Measurements from ENCODE around the gene EED.

The EED gene

GRCh38 chr11:86246293-86246675 is 1.7 kb downstream of the EED start:
- no peaks in the 10 kb centered on the region for H3K27me3 ChIP-seq (ENCODE audit: insufficient read depth, low read length)
- H2AFZ ChIP-seq (ENCODE audit: low read depth, low read length) = no peak overlapping the region
- H3K9me3 ChIP-seq (ENCODE audit: low read length) = no peaks in the 10 kb centered on the region
- peak overlapping the region; percentile 70 for H3K4me3 ChIP-seq (ENCODE audit: low read length)
- H3K36me3 ChIP-seq (ENCODE audit: insufficient read depth, low read length) = peaks cover 4% of the 10 kb centered on the region
- H3K4me1 ChIP-seq (ENCODE audit: insufficient read depth, low read length) = peaks cover 22% of the 10 kb centered on the region

- Histone ChIP-seq H3K36me3 (ENCODE audit: insufficient read depth, low read length) (peaks cover 11% of the 10 kb centered on the region), H3K4me1 (ENCODE audit: insufficient read depth, low read length) (peaks cover 22% of the 10 kb centered on the region), H3K9me3 (ENCODE audit: low read length) (no peaks in the 10 kb centered on the region), H3K27me3 (ENCODE audit: insufficient read depth, low read length) (no peaks in the 10 kb centered on the region), H2AFZ (ENCODE audit: low read depth, low read length) (no peak overlapping the region), H3K4me3 (ENCODE audit: low read length) (no peak overlapping the region)
These were observed 3.1 kb downstream of the EED start for GRCh38 chr11:86247608-86248007.

GRCh38 chr11:86248609-86249008 is 4.1 kb downstream of the EED start:
- no peak overlapping the region for H2AFZ ChIP-seq (ENCODE audit: low read depth, low read length)
- H3K27me3 ChIP-seq (ENCODE audit: insufficient read depth, low read length) = no peaks in the 10 kb centered on the region
- no peaks in the 10 kb centered on the region for H3K9me3 ChIP-seq (ENCODE audit: low read length)
- peaks cover 13% of the 10 kb centered on the region for H3K36me3 ChIP-seq (ENCODE audit: insufficient read depth, low read length)
- H3K4me3 ChIP-seq (ENCODE audit: low read length) = no peak overlapping the region
- H3K4me1 ChIP-seq (ENCODE audit: insufficient read depth, low read length) = peaks cover 20% of the 10 kb centered on the region

GRCh38 chr11:86249307-86250098 is 5.0 kb downstream of the EED start:
- Histone ChIP-seq H2AFZ (ENCODE audit: low read depth, low read length) (no peak overlapping the region), H3K9me3 (ENCODE audit: low read length) (no peaks in the 10 kb centered on the region), H3K36me3 (ENCODE audit: insufficient read depth, low read length) (peaks cover 14% of the 10 kb centered on the region), H3K27me3 (ENCODE audit: insufficient read depth, low read length) (no peaks in the 10 kb centered on the region), H3K4me3 (ENCODE audit: low read length) (no peak overlapping the region), H3K4me1 (ENCODE audit: insufficient read depth, low read length) (peaks cover 17% of the 10 kb centered on the region)

- H3K9me3 ChIP-seq (ENCODE audit: low read length) = no peaks in the 10 kb centered on the region
- no peaks in the 10 kb centered on the region for H3K27me3 ChIP-seq (ENCODE audit: insufficient read depth, low read length)
- no peak overlapping the region for H3K4me3 ChIP-seq (ENCODE audit: low read length)
- no peak overlapping the region for H2AFZ ChIP-seq (ENCODE audit: low read depth, low read length)
- H3K36me3 ChIP-seq (ENCODE audit: insufficient read depth, low read length) = peaks cover 18% of the 10 kb centered on the region
- H3K4me1 ChIP-seq (ENCODE audit: insufficient read depth, low read length) = peaks cover 11% of the 10 kb centered on the region
These were observed 6.8 kb downstream of the EED start for GRCh38 chr11:86251345-86251744.

- Histone ChIP-seq H3K4me3 (ENCODE audit: low read length) (no peak overlapping the region), H3K27me3 (ENCODE audit: insufficient read depth, low read length) (no peaks in the 10 kb centered on the region), H3K36me3 (ENCODE audit: insufficient read depth, low read length) (peaks cover 44% of the 10 kb centered on the region), H3K9me3 (ENCODE audit: low read length) (no peaks in the 10 kb centered on the region), H2AFZ (ENCODE audit: low read depth, low read length) (no peak overlapping the region), H3K4me1 (ENCODE audit: insufficient read depth, low read length) (no peaks in the 10 kb centered on the region)
These were observed 11.3 kb downstream of the EED start for GRCh38 chr11:86255896-86256295.

GRCh38 chr11:86256608-86257007 is 12.1 kb downstream of the EED start:
- Histone ChIP-seq H3K36me3 (ENCODE audit: insufficient read depth, low read length) (peaks cover 50% of the 10 kb centered on the region), H3K4me1 (ENCODE audit: insufficient read depth, low read length) (no peaks in the 10 kb centered on the region), H2AFZ (ENCODE audit: low read depth, low read length) (no peak overlapping the region), H3K9me3 (ENCODE audit: low read length) (peaks cover 2% of the 10 kb centered on the region), H3K4me3 (ENCODE audit: low read length) (no peak overlapping the region), H3K27me3 (ENCODE audit: insufficient read depth, low read length) (no peaks in the 10 kb centered on the region)

- Histone ChIP-seq H3K9me3 (ENCODE audit: low read length) (peaks cover 3% of the 10 kb centered on the region), H2AFZ (ENCODE audit: low read depth, low read length) (no peak overlapping the region), H3K36me3 (ENCODE audit: insufficient read depth, low read length) (peaks cover 52% of the 10 kb centered on the region), H3K4me3 (ENCODE audit: low read length) (no peak overlapping the region), H3K27me3 (ENCODE audit: insufficient read depth, low read length) (no peaks in the 10 kb centered on the region), H3K4me1 (ENCODE audit: insufficient read depth, low read length) (no peaks in the 10 kb centered on the region)
These were observed 12.9 kb downstream of the EED start for GRCh38 chr11:86257446-86257845.

GRCh38 chr11:86259730-86260129 is 15.2 kb downstream of the EED start:
- H2AFZ ChIP-seq (ENCODE audit: low read depth, low read length) = no peak overlapping the region
- H3K4me3 ChIP-seq (ENCODE audit: low read length) = no peak overlapping the region
- peaks cover 61% of the 10 kb centered on the region for H3K36me3 ChIP-seq (ENCODE audit: insufficient read depth, low read length)
- no peaks in the 10 kb centered on the region for H3K4me1 ChIP-seq (ENCODE audit: insufficient read depth, low read length)
- no peaks in the 10 kb centered on the region for H3K27me3 ChIP-seq (ENCODE audit: insufficient read depth, low read length)
- H3K9me3 ChIP-seq (ENCODE audit: low read length) = peaks cover 5% of the 10 kb centered on the region

GRCh38 chr11:86261328-86261727 is 16.8 kb downstream of the EED start:
- peaks cover 69% of the 10 kb centered on the region for H3K36me3 ChIP-seq (ENCODE audit: insufficient read depth, low read length)
- H2AFZ ChIP-seq (ENCODE audit: low read depth, low read length) = no peak overlapping the region
- H3K9me3 ChIP-seq (ENCODE audit: low read length) = peaks cover 5% of the 10 kb centered on the region
- H3K4me3 ChIP-seq (ENCODE audit: low read length) = no peak overlapping the region
- no peaks in the 10 kb centered on the region for H3K4me1 ChIP-seq (ENCODE audit: insufficient read depth, low read length)
- H3K27me3 ChIP-seq (ENCODE audit: insufficient read depth, low read length) = no peaks in the 10 kb centered on the region

GRCh38 chr11:86262387-86262786 is 17.8 kb downstream of the EED start:
- Histone ChIP-seq H3K36me3 (ENCODE audit: insufficient read depth, low read length) (peaks cover 62% of the 10 kb centered on the region), H2AFZ (ENCODE audit: low read depth, low read length) (no peak overlapping the region), H3K27me3 (ENCODE audit: insufficient read depth, low read length) (no peaks in the 10 kb centered on the region), H3K4me1 (ENCODE audit: insufficient read depth, low read length) (no peaks in the 10 kb centered on the region), H3K4me3 (ENCODE audit: low read length) (no peak overlapping the region), H3K9me3 (ENCODE audit: low read length) (peaks cover 5% of the 10 kb centered on the region)

GRCh38 chr11:86264649-86265048 is 20.1 kb downstream of the EED start:
- Histone ChIP-seq H2AFZ (ENCODE audit: low read depth, low read length) (no peak overlapping the region), H3K36me3 (ENCODE audit: insufficient read depth, low read length) (peaks cover 59% of the 10 kb centered on the region), H3K27me3 (ENCODE audit: insufficient read depth, low read length) (no peaks in the 10 kb centered on the region), H3K9me3 (ENCODE audit: low read length) (peaks cover 5% of the 10 kb centered on the region), H3K4me3 (ENCODE audit: low read length) (no peak overlapping the region), H3K4me1 (ENCODE audit: insufficient read depth, low read length) (no peaks in the 10 kb centered on the region)

- H2AFZ ChIP-seq (ENCODE audit: low read depth, low read length) = no peak overlapping the region
- H3K27me3 ChIP-seq (ENCODE audit: insufficient read depth, low read length) = no peaks in the 10 kb centered on the region
- H3K4me1 ChIP-seq (ENCODE audit: insufficient read depth, low read length) = no peaks in the 10 kb centered on the region
- H3K4me3 ChIP-seq (ENCODE audit: low read length) = no peak overlapping the region
- peaks cover 58% of the 10 kb centered on the region for H3K36me3 ChIP-seq (ENCODE audit: insufficient read depth, low read length)
- peaks cover 6% of the 10 kb centered on the region for H3K9me3 ChIP-seq (ENCODE audit: low read length)
These were observed 20.6 kb downstream of the EED start for GRCh38 chr11:86265194-86265593.

- no peaks in the 10 kb centered on the region for H3K4me1 ChIP-seq (ENCODE audit: insufficient read depth, low read length)
- peaks cover 53% of the 10 kb centered on the region for H3K36me3 ChIP-seq (ENCODE audit: insufficient read depth, low read length)
- no peak overlapping the region for H2AFZ ChIP-seq (ENCODE audit: low read depth, low read length)
- H3K27me3 ChIP-seq (ENCODE audit: insufficient read depth, low read length) = no peaks in the 10 kb centered on the region
- H3K9me3 ChIP-seq (ENCODE audit: low read length) = peaks cover 2% of the 10 kb centered on the region
- H3K4me3 ChIP-seq (ENCODE audit: low read length) = no peak overlapping the region
These were observed 25.1 kb downstream of the EED start for GRCh38 chr11:86269645-86270044.

Data from neuron (in vitro differentiated cells).